WERI-Rb-1 (cell line): ENCODE data around the gene SPATA46.

Experiments
- DNase-seq: peaks from one replicate; pipeline ENCODE4 v3.0.0-alpha.2; 2020
- H3K27ac ChIP-seq: fragments of 250-450 bp; sonication (Bioruptor Pico); 2 replicates; pipeline ENCODE4 v1.5.1; 2020; ENCODE audit warnings: mild to moderate bottlenecking, moderate library complexity
- H3K27me3 ChIP-seq: fragments of 250-450 bp; sonication (Bioruptor Pico); 2 replicates; pipeline ENCODE4 v1.5.1; 2021; ENCODE audit warnings: mild to moderate bottlenecking, low read depth, moderate library complexity; ENCODE audit not compliant: insufficient read depth, severe bottlenecking
- H3K36me3 ChIP-seq: fragments of 250-450 bp; sonication (Bioruptor Pico); 2 replicates; pipeline ENCODE4 v1.5.1; 2020; ENCODE audit warnings: mild to moderate bottlenecking, moderate library complexity
- H3K4me3 ChIP-seq: 2 replicates; pipeline ENCODE4 v1.5.1; 2011; ENCODE audit warnings: low read depth, mild to moderate bottlenecking, control low read depth, low read length
- H3K9me3 ChIP-seq: fragments of 250-450 bp; sonication (Bioruptor Pico); 2 replicates; pipeline ENCODE4 v1.5.1; 2021; ENCODE audit warnings: mild to moderate bottlenecking, moderate library complexity; ENCODE audit not compliant: severe bottlenecking
- TF ChIP-seq, protein P1 (sequence below): IDR thresholded peaks from 2 replicates; pipeline ENCODE4 v1.5.1; 2011; ENCODE audit warnings: low read depth, mild to moderate bottlenecking, control low read depth, inconsistent platforms, low read length

Gene SPATA46

DNA sequence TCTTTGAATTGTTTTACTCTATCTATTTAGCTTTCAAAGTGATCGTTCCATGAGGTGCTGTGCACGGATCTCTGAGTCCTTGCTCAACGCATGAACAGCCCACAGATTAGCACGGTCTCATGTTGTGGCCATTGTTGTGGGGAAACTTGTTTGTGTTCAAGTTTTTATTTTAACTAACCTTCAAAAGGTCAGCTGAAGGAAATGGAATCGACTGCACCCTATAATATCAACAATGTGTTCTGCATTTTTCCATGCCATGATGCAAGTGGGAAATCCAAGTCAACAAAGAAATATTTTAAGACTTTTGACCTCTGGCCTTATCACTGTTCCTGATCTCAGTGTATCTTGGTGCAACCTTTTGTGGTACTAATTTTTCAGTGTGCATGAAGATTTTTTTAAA is 29.1 kb upstream of the SPATA46 start:
- Histone ChIP-seq H3K27ac (no peak overlapping the region), H3K36me3 (no peaks in the 10 kb centered on the region), H3K9me3 (no peaks in the 10 kb centered on the region), H3K27me3 (no peaks in the 10 kb centered on the region), H3K4me3 (no peak overlapping the region)
- DNase-seq = no peak
- TF ChIP-seq, protein P1, sequence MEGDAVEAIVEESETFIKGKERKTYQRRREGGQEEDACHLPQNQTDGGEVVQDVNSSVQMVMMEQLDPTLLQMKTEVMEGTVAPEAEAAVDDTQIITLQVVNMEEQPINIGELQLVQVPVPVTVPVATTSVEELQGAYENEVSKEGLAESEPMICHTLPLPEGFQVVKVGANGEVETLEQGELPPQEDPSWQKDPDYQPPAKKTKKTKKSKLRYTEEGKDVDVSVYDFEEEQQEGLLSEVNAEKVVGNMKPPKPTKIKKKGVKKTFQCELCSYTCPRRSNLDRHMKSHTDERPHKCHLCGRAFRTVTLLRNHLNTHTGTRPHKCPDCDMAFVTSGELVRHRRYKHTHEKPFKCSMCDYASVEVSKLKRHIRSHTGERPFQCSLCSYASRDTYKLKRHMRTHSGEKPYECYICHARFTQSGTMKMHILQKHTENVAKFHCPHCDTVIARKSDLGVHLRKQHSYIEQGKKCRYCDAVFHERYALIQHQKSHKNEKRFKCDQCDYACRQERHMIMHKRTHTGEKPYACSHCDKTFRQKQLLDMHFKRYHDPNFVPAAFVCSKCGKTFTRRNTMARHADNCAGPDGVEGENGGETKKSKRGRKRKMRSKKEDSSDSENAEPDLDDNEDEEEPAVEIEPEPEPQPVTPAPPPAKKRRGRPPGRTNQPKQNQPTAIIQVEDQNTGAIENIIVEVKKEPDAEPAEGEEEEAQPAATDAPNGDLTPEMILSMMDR = no peak

DNA sequence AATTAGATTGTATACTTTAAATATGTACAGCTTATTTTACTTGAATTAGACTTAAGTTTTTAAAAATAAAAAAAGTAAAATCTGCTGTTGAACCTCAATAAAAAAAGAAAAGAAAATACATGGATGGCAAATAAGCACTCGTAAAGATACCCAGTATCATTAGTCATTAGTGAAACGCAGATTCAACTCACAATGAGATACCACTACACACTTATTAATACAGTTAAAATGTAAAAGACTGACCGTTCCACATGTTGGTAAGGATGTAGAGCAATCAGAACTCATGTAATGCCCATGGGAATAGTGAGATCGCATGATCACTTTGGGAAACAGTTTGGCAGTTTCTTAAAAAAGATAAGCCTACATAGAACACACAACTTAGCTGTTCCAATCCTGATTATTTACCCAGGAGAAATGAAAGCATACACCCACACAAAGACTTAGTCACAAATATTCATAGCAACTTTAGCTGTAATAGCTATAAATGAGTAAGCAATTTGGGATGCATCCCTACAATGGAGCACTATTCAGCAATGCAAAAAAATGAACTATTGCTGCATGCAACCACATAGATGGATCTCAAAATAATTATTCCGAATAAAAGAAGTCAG is 28.0 kb upstream of the SPATA46 start:
- Histone ChIP-seq H3K27me3 (no peaks in the 10 kb centered on the region), H3K4me3 (no peak overlapping the region), H3K9me3 (no peaks in the 10 kb centered on the region), H3K36me3 (no peaks in the 10 kb centered on the region), H3K27ac (no peak overlapping the region)
- TF ChIP-seq, protein P1 = no peak
- DNase-seq = no peak

DNA sequence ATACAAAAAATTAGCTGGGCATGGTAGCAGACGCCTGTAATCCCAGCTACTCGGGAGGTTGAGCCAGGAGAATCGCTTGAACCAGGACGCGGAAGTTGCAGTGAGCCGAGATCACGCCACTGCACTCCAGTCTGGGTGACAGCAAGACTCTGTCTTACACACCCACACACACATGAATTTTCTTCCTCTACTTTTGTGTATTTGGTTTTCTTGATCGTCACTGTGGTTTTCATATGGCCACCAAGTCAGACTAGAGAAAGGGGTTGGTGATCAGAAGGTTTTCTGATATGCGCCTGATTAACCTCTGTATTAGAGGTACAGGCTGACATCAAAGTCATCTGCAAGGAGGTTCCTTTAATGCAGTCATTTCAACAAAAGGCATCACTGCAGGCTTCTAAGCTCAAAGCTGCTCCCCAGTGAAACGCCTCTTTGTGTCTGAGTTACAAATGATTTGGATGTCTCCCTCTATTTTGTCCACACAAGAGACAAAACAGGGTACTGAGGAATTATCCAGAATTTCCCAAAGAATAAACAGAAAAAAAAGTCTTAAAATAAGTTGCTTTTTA is 24.2 kb upstream of the SPATA46 start:
- H3K36me3 ChIP-seq = no peaks in the 10 kb centered on the region
- no peaks in the 10 kb centered on the region for H3K9me3 ChIP-seq
- no peak overlapping the region for H3K27ac ChIP-seq
- TF ChIP-seq, protein P1 = no peak
- H3K4me3 ChIP-seq = no peak overlapping the region
- no peaks in the 10 kb centered on the region for H3K27me3 ChIP-seq
- no peak for DNase-seq

DNA sequence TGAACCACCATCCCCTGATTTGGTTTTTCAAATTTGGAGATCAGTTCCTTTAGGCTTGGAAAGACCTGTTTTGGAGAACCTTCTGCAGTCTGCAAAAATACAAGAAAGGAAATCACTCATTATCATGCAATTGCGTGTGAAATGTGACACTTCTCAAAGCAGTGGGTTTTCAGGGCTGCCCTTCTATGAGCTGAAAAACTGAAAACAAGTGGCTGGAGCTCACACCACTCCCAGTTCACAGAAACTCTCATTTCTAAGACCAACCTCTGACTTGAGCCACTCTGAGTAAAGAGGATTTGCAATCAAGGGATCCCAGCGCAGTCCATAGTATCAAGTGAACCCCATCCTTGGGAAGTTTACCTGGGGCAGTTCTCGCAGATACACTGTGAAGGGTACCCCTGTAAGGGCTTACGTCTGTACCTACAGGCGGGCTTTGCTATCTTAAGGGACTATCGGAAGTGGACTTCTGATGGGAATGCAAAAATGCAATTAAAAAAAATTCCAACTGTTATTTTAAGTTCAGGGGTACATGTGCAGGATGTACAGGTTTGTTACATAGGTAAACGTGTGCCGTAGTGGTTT is 22.4 kb upstream of the SPATA46 start:
- no peaks in the 10 kb centered on the region for H3K27me3 ChIP-seq
- no peak overlapping the region for H3K27ac ChIP-seq
- no peaks in the 10 kb centered on the region for H3K9me3 ChIP-seq
- H3K4me3 ChIP-seq = no peak overlapping the region
- H3K36me3 ChIP-seq = no peaks in the 10 kb centered on the region
- TF ChIP-seq, protein P1 = no peak
- no peak for DNase-seq

DNA sequence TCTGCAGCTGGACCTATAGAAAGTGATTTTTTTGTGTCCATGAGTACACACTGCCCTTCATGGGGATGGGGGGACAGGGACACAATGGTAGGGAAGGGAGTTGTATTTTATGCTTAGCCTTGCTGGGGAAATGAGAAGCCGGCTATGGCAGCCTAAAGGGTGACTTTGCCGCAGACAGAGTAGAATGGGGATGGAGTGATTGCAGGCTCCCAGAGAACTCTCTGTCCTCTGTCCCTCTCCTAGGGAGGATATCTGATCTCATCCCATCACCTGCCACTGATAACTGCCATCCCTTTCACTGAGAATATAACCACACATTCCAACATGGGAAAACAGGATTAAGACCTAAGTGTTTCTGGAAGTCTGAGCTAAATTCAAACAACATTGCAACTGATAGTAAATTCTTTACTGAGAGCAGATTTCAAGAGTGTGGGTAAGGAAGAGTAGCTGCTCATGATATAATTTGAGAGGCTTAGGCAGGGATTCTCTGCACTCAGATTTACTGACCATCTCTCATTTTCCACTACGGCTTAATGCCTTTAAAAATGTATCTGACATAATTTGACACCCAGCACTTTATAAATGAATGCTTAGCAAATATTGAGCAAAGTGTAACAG is 21.4 kb upstream of the SPATA46 start:
- Histone ChIP-seq H3K27ac (no peak overlapping the region), H3K9me3 (no peaks in the 10 kb centered on the region), H3K36me3 (no peaks in the 10 kb centered on the region), H3K4me3 (no peak overlapping the region), H3K27me3 (no peaks in the 10 kb centered on the region)
- no peak for DNase-seq
- TF ChIP-seq, protein P1 = no peak
